Astrocyte (in vitro differentiated cells and primary cell): ENCODE results near the gene HPN. TPM values are rescaled to one million over a fixed set of nuclear protein-coding genes. Genes with fewer than 3 reads are reported as not detected.

ENCODE experiments used
- DNase-seq: peaks from one replicate; pipeline ENCODE4 v3.0.0-alpha.2; 2010; ENCODE audit warnings: low read depth
- FAIRE-seq: peaks from 2 replicates; lab custom pipeline; 2011; peaks lifted over from hg19 to GRCh38; lab: Jason Lieb, UNC
- H2AFZ ChIP-seq: 2 replicates; pipeline ENCODE4 v1.6.0; 2012; ENCODE audit warnings: low read depth, low read length, inconsistent platforms
- H3K27ac ChIP-seq: 2 replicates; pipeline ENCODE4 v1.5.1; 2011; ENCODE audit warnings: low read depth, low read length, inconsistent platforms
- H3K27me3 ChIP-seq: 2 replicates; pipeline ENCODE4 v1.6.0; 2011; ENCODE audit warnings: low read length, inconsistent platforms; ENCODE audit not compliant: insufficient read depth
- H3K36me3 ChIP-seq: 2 replicates; pipeline ENCODE4 v1.5.1; 2011; ENCODE audit warnings: low read length, inconsistent platforms; ENCODE audit not compliant: insufficient read depth
- H3K4me1 ChIP-seq: 2 replicates; pipeline ENCODE4 v1.5.1; 2011; ENCODE audit warnings: low read length, inconsistent platforms; ENCODE audit not compliant: insufficient read depth
- H3K4me2 ChIP-seq: 2 replicates; pipeline ENCODE4 v1.6.0; 2012; ENCODE audit warnings: low read length, inconsistent platforms
- H3K4me3 ChIP-seq: 2 replicates; pipeline ENCODE4 v1.5.1; 2011; ENCODE audit warnings: low read depth, mild to moderate bottlenecking, low read length, inconsistent platforms; ENCODE audit not compliant: insufficient read depth
- H3K79me2 ChIP-seq: 2 replicates; pipeline ENCODE4 v1.6.0; 2012; ENCODE audit warnings: mild to moderate bottlenecking, low read length, inconsistent platforms; ENCODE audit not compliant: insufficient read depth
- H3K9ac ChIP-seq: 2 replicates; pipeline ENCODE4 v1.6.0; 2012; ENCODE audit warnings: mild to moderate bottlenecking, low read length, inconsistent platforms
- H3K9me3 ChIP-seq: 2 replicates; pipeline ENCODE4 v1.5.1; 2012; ENCODE audit warnings: low read depth, mild to moderate bottlenecking, low read length, inconsistent platforms; ENCODE audit not compliant: insufficient read depth
- H4K20me1 ChIP-seq: 2 replicates; pipeline ENCODE4 v1.6.0; 2012; ENCODE audit warnings: low read length, inconsistent platforms; ENCODE audit not compliant: insufficient read depth
- H3K27ac Mint-ChIP-seq: one replicate; pipeline ENCODE4 v1.8.0; 2021; ENCODE audit warnings: mild to moderate bottlenecking, mixed read lengths; ENCODE audit not compliant: unreplicated experiment
- H3K27me3 Mint-ChIP-seq: one replicate; pipeline ENCODE4 v1.8.0; 2021; ENCODE audit warnings: low read depth, mixed read lengths; ENCODE audit not compliant: unreplicated experiment
- H3K36me3 Mint-ChIP-seq: one replicate; pipeline ENCODE4 v1.8.0; 2021; ENCODE audit warnings: low read depth, mixed read lengths; ENCODE audit not compliant: unreplicated experiment
- H3K4me1 Mint-ChIP-seq: one replicate; pipeline ENCODE4 v1.8.0; 2021; ENCODE audit warnings: low read depth, mixed read lengths; ENCODE audit not compliant: unreplicated experiment
- H3K4me3 Mint-ChIP-seq: one replicate; pipeline ENCODE4 v1.8.0; 2021; ENCODE audit warnings: mild to moderate bottlenecking, moderate library complexity, mixed read lengths; ENCODE audit not compliant: unreplicated experiment
- H3K9me3 Mint-ChIP-seq: one replicate; pipeline ENCODE4 v1.8.0; 2021; ENCODE audit warnings: mild to moderate bottlenecking, mixed read lengths; ENCODE audit not compliant: unreplicated experiment
- EZH2 ChIP-seq: IDR thresholded peaks from 2 replicates; pipeline ENCODE4 v1.6.1; 2012; ENCODE audit warnings: mild to moderate bottlenecking, low read length, inconsistent platforms; ENCODE audit not compliant: insufficient read depth
- total RNA-seq: library from RNA; stranded (reverse); gene quantifications from 2 replicates; pipeline ENCODE4 v1.2.1, GENCODE V29; 2021
- TF ChIP-seq, protein P1 (sequence below): IDR thresholded peaks from 2 replicates; pipeline ENCODE4 v1.5.1; 2011; ENCODE audit warnings: low read depth, mild to moderate bottlenecking, inconsistent platforms, low read length, moderate library complexity; ENCODE audit not compliant: insufficient read depth

The HPN gene
- total RNA-seq, 1 donor from 2014 or later: 0.73 TPM

DNA sequence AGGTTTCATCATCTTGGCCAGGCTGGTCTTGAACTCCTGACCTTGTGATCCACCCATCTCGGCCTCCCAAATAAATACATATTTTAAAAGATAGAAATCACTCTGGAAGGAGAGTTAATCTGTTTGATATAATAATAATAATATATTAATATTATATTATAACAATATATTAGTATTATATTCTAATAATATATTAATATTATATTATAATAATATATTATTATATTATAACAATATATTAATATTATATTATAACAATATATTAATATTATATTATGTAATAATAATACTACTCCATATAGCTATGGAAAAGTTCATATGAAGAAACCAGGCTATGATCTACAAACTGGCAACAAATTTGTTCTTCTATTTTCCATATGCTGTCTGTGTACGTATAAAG lies 16.8 kb downstream of the HPN start:
- no peaks in the 10 kb centered on the region for H3K79me2 ChIP-seq
- Mint-ChIP-seq H3K9me3 (peaks cover 5% of the 10 kb centered on the region), H3K27ac (no peak overlapping the region), H3K27me3 (peaks cover 27% of the 10 kb centered on the region), H3K36me3 (no peaks in the 10 kb centered on the region), H3K4me3 (no peak overlapping the region), H3K4me1 (peaks cover 3% of the 10 kb centered on the region)
- H3K4me2 ChIP-seq: no peak overlapping the region
- H3K36me3 ChIP-seq: no peaks in the 10 kb centered on the region
- DNase-seq (no peak), FAIRE-seq (no peak)
- no peak overlapping the region for H3K4me3 ChIP-seq
- no peak overlapping the region for H3K27ac ChIP-seq
- no peaks in the 10 kb centered on the region for H3K4me1 ChIP-seq
- peaks cover 12% of the 10 kb centered on the region for H3K27me3 ChIP-seq
- H2AFZ ChIP-seq: no peak overlapping the region
- no peak overlapping the region for H3K9ac ChIP-seq
- TF ChIP-seq EZH2: no peak
- TF ChIP-seq, protein P1, sequence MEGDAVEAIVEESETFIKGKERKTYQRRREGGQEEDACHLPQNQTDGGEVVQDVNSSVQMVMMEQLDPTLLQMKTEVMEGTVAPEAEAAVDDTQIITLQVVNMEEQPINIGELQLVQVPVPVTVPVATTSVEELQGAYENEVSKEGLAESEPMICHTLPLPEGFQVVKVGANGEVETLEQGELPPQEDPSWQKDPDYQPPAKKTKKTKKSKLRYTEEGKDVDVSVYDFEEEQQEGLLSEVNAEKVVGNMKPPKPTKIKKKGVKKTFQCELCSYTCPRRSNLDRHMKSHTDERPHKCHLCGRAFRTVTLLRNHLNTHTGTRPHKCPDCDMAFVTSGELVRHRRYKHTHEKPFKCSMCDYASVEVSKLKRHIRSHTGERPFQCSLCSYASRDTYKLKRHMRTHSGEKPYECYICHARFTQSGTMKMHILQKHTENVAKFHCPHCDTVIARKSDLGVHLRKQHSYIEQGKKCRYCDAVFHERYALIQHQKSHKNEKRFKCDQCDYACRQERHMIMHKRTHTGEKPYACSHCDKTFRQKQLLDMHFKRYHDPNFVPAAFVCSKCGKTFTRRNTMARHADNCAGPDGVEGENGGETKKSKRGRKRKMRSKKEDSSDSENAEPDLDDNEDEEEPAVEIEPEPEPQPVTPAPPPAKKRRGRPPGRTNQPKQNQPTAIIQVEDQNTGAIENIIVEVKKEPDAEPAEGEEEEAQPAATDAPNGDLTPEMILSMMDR: no peak
- H4K20me1 ChIP-seq: no peaks in the 10 kb centered on the region
- H3K9me3 ChIP-seq: no peaks in the 10 kb centered on the region

DNA sequence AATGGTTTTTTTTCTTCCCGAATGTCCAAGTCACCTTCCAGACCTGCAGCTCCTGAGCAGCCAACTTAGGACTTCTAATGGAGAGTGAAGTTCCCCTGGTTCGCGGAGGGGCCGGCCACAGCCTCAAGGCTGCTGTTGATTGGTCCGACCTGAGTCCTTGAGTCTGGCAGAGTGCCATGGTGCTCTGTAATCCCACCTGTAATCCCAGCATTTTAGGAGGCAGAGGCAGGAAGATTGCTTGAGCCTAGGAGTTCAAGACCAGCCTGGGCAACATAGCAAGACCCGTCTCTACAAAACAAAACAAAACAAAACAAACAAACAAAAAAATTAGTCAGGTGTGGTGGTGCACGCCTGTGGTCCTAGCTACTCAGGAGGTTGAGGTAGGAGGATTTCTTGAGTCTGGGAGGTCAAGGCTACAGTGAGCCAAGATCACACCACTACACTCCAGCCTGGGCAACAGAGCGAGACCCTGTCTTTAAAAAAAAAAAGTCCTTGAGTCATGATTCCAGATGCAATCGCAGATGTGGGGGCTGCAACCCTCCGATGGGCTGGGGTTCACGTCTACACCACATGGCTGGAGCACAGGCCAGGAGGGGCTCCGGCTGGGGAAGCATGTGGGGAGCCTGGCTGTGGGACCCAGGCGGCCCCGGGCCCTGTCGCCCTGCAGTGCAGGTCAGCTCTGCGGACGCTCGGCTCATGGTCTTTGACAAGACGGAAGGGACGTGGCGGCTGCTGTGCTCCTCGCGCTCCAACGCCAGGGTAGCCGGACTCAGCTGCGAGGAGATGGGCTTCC lies 17.7 kb downstream of the HPN start:
- FAIRE-seq (no peak), DNase-seq (no peak)
- Mint-ChIP-seq H3K4me3 (no peak overlapping the region), H3K27ac (no peak overlapping the region), H3K4me1 (peaks cover 3% of the 10 kb centered on the region), H3K36me3 (no peaks in the 10 kb centered on the region), H3K27me3 (peaks cover 34% of the 10 kb centered on the region), H3K9me3 (peaks cover 5% of the 10 kb centered on the region)
- Histone ChIP-seq H3K9me3 (no peaks in the 10 kb centered on the region), H3K36me3 (no peaks in the 10 kb centered on the region), H2AFZ (no peak overlapping the region), H3K27ac (no peak overlapping the region), H4K20me1 (no peaks in the 10 kb centered on the region), H3K4me2 (no peak overlapping the region), H3K9ac (no peak overlapping the region), H3K4me1 (no peaks in the 10 kb centered on the region), H3K4me3 (no peak overlapping the region), H3K27me3 (peaks cover 12% of the 10 kb centered on the region), H3K79me2 (no peaks in the 10 kb centered on the region)
- no peak for TF ChIP-seq EZH2
- TF ChIP-seq, protein P1: no peak

DNA sequence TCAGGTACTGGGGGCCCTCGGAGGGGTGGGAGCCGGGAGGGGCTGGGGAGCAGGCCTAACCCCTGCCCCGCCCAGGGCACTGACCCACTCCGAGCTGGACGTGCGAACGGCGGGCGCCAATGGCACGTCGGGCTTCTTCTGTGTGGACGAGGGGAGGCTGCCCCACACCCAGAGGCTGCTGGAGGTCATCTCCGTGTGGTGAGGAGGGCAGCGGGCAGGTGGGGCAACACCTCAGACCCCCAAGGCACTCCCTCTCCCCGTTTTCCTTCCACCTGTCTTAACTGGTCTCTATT lies 18.2 kb downstream of the HPN start:
- H3K36me3 ChIP-seq: no peaks in the 10 kb centered on the region
- H3K4me1 ChIP-seq: no peaks in the 10 kb centered on the region
- FAIRE-seq (no peak), DNase-seq (no peak)
- no peak overlapping the region for H3K4me3 Mint-ChIP-seq
- no peak overlapping the region for H3K27ac Mint-ChIP-seq
- peaks cover 5% of the 10 kb centered on the region for H3K9me3 Mint-ChIP-seq
- no peak overlapping the region for H3K27ac ChIP-seq
- no peak overlapping the region for H3K4me2 ChIP-seq
- H3K27me3 Mint-ChIP-seq: peaks cover 33% of the 10 kb centered on the region
- no peaks in the 10 kb centered on the region for H3K79me2 ChIP-seq
- no peak overlapping the region for H2AFZ ChIP-seq
- peaks cover 3% of the 10 kb centered on the region for H3K4me1 Mint-ChIP-seq
- no peaks in the 10 kb centered on the region for H4K20me1 ChIP-seq
- no peak overlapping the region for H3K4me3 ChIP-seq
- peaks cover 9% of the 10 kb centered on the region for H3K27me3 ChIP-seq
- H3K9ac ChIP-seq: no peak overlapping the region
- TF ChIP-seq, protein P1: no peak
- no peak for TF ChIP-seq EZH2
- H3K9me3 ChIP-seq: no peaks in the 10 kb centered on the region
- H3K36me3 Mint-ChIP-seq: no peaks in the 10 kb centered on the region
